Peyer's patch (tissue), 4 donors: Measurements from ENCODE around the gene AGAP1. TPM values are rescaled to one million over a fixed set of nuclear protein-coding genes. Genes with fewer than 3 reads are reported as not detected.
A peak's percentile ranks its signal among the peaks of the same experiment; 100 is the strongest.
"Not testable (repeated sequence)": the region's sequence is repeated elsewhere in the genome, so short reads cannot be mapped to it uniquely, and the experiment has no call there.

ENCODE experiments used
- DNase-seq, 3 donors: peaks; one replicate each; pipeline ENCODE4 v3.0.0-alpha.2; 2017 to 2019
- H3K27ac ChIP-seq, 4 donors: fragments of 200-600 bp; sonication (generic); one replicate each; pipeline ENCODE4 v1.5.1; 2016 to 2019
- H3K27me3 ChIP-seq, 2 donors: fragments of 200-600 bp; sonication (generic); one replicate each; pipeline ENCODE4 v1.5.1; 2019
- H3K36me3 ChIP-seq, 3 donors: fragments of 200-600 bp; sonication (generic); one replicate each; pipeline ENCODE4 v1.5.1; 2016 to 2019
- H3K4me1 ChIP-seq, 4 donors: fragments of 200-600 bp; sonication (generic); one replicate each; pipeline ENCODE4 v1.5.1; 2016 to 2019
- H3K4me3 ChIP-seq, 4 donors: fragments of 200-600 bp; sonication (generic); 1 replicate in 3 of 4; 2 replicates in 1 of 4; pipeline ENCODE4 v1.5.1; 2016 to 2019; ENCODE audit warnings: mild to moderate bottlenecking in 1 of 4
- H3K9me3 ChIP-seq, 4 donors: fragments of 200-600 bp; sonication (generic); one replicate each; pipeline ENCODE4 v1.5.1; 2016 to 2019; ENCODE audit warnings: mild to moderate bottlenecking in 1 of 4
- POLR2A ChIP-seq, 2 donors: fragments of 450-650 bp; IDR thresholded peaks; one replicate each; pipeline ENCODE4 v1.5.1; 2017; ENCODE audit warnings: antibody characterized with exemption in 2 of 2, mild to moderate bottlenecking in 2 of 2, moderate library complexity in 2 of 2
- total RNA-seq, 4 donors: library from RNA; depleted of rRNA; stranded (reverse); fragments of >200 nt; gene quantifications; one replicate each; pipeline ENCODE4 v1.1.0, GENCODE V29; 2016
- TF ChIP-seq, protein P1 (sequence below), 6 experiments: fragments of 450-650 bp in 4 of 6; fragments of 200-600 bp in 2 of 6; sonication (generic) in 1 of 6; IDR thresholded peaks; one replicate each; pipeline ENCODE4 v1.5.1; 2017 to 2019; ENCODE audit warnings: antibody characterized with exemption in 6 of 6, mild to moderate bottlenecking in 3 of 6, moderate library complexity in 1 of 6

AGAP1 gene
- total RNA-seq, 4 donors from 2014 or later: 55.7 to 79.1 (median 66.9) TPM

DNA sequence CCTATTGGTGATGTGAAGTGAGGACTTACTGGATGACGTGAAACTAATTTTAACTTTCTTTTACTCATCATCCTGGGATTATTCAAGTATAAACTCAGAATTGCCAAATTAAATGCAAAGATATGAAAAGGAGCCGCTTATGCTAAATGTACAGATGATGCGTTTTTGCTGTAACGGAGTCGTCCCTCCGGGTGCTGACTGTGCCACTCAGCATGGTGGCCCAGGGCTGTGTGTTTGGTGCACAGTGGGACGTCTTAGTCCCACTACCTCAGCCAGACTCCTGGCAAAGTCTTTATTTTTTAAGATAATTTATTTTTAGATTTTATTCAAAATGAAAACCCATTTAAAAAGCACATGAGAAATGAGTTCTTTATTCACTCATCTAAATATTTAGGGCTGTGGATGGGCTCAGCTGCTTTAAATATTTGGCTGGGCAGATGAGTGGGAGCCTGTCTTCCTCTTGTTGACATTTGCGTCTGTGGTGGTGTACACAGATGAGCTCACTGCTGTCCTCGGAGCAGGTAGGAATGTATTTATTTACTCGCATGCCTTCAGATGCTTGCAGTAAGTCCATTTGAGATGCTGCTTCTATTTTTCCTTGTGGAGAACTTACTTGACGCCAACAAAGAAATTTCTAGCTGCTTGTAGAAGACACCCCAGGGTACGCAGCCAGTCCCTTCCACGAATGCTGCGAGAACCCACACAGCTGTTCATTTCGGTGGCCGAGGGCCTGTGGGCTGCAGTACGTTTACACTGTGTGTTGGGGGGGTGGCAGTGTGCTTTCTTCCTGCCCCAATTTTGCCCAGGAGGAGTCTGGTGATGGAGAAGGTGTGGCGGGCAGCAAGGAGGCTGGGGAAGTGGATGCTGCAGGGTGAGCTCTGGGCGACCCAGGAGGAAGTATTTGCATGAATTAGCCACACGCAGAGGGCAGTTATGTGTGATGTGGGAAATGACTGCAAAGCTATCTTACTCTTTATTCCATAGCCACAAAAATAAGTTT lies 105.0 kb downstream of the AGAP1 start:
- Histone ChIP-seq H3K4me1 (peaks cover 0 to 6% (median 0%) of the 10 kb centered on the region in 4 donors), H3K9me3 (no peaks in the 10 kb centered on the region), H3K27me3 (no peaks in the 10 kb centered on the region), H3K4me3 (no peak overlapping the region), H3K27ac (peak overlapping the region in 2 of 4 donors; percentile 38 to 46), H3K36me3 (no peaks in the 10 kb centered on the region)
- no peak for TF ChIP-seq POLR2A (IDR thresholded peaks at IDR 0.05)
- DNase-seq: no peak

- no peak for TF ChIP-seq POLR2A (IDR thresholded peaks at IDR 0.05)
- TF ChIP-seq, protein P1, sequence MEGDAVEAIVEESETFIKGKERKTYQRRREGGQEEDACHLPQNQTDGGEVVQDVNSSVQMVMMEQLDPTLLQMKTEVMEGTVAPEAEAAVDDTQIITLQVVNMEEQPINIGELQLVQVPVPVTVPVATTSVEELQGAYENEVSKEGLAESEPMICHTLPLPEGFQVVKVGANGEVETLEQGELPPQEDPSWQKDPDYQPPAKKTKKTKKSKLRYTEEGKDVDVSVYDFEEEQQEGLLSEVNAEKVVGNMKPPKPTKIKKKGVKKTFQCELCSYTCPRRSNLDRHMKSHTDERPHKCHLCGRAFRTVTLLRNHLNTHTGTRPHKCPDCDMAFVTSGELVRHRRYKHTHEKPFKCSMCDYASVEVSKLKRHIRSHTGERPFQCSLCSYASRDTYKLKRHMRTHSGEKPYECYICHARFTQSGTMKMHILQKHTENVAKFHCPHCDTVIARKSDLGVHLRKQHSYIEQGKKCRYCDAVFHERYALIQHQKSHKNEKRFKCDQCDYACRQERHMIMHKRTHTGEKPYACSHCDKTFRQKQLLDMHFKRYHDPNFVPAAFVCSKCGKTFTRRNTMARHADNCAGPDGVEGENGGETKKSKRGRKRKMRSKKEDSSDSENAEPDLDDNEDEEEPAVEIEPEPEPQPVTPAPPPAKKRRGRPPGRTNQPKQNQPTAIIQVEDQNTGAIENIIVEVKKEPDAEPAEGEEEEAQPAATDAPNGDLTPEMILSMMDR (IDR thresholded peaks at IDR 0.05): no peak
- Histone ChIP-seq H3K36me3 (no peaks in the 10 kb centered on the region), H3K9me3 (no peaks in the 10 kb centered on the region), H3K27ac (peak overlapping the region in 1 of 4 donors; percentile 46), H3K27me3 (no peaks in the 10 kb centered on the region), H3K4me1 (peaks cover 0 to 6% (median 0%) of the 10 kb centered on the region in 4 donors), H3K4me3 (no peak overlapping the region)
- no peak for DNase-seq
Observed at GRCh38 chr2:235599596-235600338, 105.9 kb downstream of the AGAP1 start.

- Histone ChIP-seq H3K27ac (no peak overlapping the region), H3K4me3 (no peak overlapping the region)
Observed at GRCh38 chr2:235600406-235600805, 106.6 kb downstream of the AGAP1 start.

DNA sequence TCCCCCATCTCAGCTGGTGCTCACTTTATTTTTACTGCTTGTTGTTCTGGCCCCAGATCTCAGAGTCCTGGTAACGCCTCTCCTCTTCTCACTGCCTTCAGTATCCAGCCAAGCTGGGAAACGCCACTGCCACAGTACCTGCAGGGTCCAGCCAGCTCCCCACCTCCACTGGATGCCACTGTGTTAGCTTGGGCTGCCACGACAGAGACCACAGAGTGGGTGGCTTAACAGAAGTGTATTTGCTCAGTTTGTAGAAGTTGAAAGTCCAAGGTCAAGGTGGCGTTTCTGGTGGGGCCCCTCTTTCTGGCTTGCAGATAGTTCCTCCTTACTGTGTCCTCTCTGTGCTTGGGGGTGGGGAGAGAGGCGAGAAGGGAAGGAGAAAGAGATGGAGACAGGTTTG lies 107.1 kb downstream of the AGAP1 start:
- peaks cover 0 to 6% (median 0%) of the 10 kb centered on the region in 4 donors for H3K4me1 ChIP-seq

More at GRCh38 chr2:235600406-235600805, 106.6 kb downstream of the AGAP1 start:
- TF ChIP-seq POLR2A (IDR thresholded peaks at IDR 0.05): no peak
- TF ChIP-seq, protein P1 (IDR thresholded peaks at IDR 0.05): no peak
- no peak for DNase-seq
- peaks cover 0 to 6% (median 0%) of the 10 kb centered on the region in 4 donors for H3K4me1 ChIP-seq
- H3K27me3 ChIP-seq: no peaks in the 10 kb centered on the region
- H3K36me3 ChIP-seq: no peaks in the 10 kb centered on the region
- H3K9me3 ChIP-seq: no peaks in the 10 kb centered on the region

DNA sequence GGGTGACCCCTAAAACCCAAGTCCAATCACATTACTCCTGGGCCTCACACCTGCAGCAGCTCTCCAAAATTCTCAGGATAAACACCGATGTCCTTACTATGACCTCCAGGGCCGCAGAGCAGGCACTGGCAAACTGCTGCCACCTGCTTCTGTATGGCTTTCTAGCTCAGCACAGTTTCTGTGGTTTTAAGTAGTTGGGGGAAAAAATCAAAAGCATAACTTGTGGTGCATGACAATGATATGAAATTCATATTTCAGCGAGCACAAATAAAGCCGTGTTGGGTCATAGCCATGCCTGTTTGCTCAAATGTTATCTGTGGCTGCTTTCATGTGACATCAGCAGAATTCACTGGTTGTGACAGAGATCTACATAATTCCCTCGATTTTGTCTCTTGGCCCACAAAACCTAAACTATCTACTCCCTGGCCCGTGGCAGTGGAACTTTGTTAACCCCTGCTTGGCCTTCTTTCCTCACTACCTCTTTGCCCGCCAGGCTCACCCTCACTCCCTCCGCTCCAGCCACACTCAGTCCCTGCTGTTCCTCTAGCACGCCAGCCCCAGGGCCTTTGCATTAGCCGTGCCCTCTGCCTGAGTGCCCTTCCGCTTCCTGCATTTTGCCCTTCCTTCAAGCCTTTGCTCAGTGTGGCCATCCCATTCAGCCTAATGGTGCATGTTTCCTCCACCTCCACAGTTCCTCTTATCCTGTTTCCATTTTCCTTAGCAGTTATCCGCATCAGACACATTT lies 108.3 kb downstream of the AGAP1 start:
- H3K27me3 ChIP-seq: no peaks in the 10 kb centered on the region
- TF ChIP-seq, protein P1 (IDR thresholded peaks at IDR 0.05): no peak
- no peak for TF ChIP-seq POLR2A (IDR thresholded peaks at IDR 0.05)
- H3K4me3 ChIP-seq: no peak overlapping the region
- no peaks in the 10 kb centered on the region for H3K36me3 ChIP-seq
- H3K27ac ChIP-seq: no peak overlapping the region
- no peak for DNase-seq
- no peaks in the 10 kb centered on the region for H3K9me3 ChIP-seq
- peaks cover 0 to 6% (median 0%) of the 10 kb centered on the region in 4 donors for H3K4me1 ChIP-seq

More for the DNA sequence above, 107.1 kb downstream of the AGAP1 start:
- no peak overlapping the region for H3K4me3 ChIP-seq
- DNase-seq: no peak
- TF ChIP-seq POLR2A (IDR thresholded peaks at IDR 0.05): no peak
- TF ChIP-seq, protein P1 (IDR thresholded peaks at IDR 0.05): no peak
- no peaks in the 10 kb centered on the region for H3K9me3 ChIP-seq
- no peaks in the 10 kb centered on the region for H3K36me3 ChIP-seq
- no peaks in the 10 kb centered on the region for H3K27me3 ChIP-seq
- no peak overlapping the region for H3K27ac ChIP-seq

- not testable (repeated sequence) for H3K27ac ChIP-seq, DNase-seq, H3K4me3 ChIP-seq
Observed at GRCh38 chr2:235602971-235603370, 109.1 kb downstream of the AGAP1 start.

More at GRCh38 chr2:235602971-235603370, 109.1 kb downstream of the AGAP1 start:
- not testable (repeated sequence) for H3K9me3 ChIP-seq, H3K4me1 ChIP-seq, H3K36me3 ChIP-seq, H3K27me3 ChIP-seq
